ENCODE results near the gene RNF220.

RNF220 gene

GRCh38 chr1:44536357-44537209 is 131.5 kb downstream of the RNF220 start:
- Histone ChIP-seq H3K27ac (ENCODE audit: low read depth, low read length) (no peak overlapping the region), H3K36me3 (ENCODE audit: control insufficient read depth in 1 of 2, insufficient read depth in 2 of 2, low read length in 2 of 2) (no peaks in the 10 kb centered on the region), H3K9ac (ENCODE audit: low read depth in 1 of 2, low read length in 2 of 2) (no peak overlapping the region), H3K4me1 (ENCODE audit: control insufficient read depth in 1 of 2, insufficient read depth in 2 of 2, low read length in 2 of 2) (peaks cover 12 to 18% of the 10 kb centered on the region in 2 donors), H3K9me3 (ENCODE audit: control insufficient read depth in 1 of 2, low read length in 2 of 2) (no peaks in the 10 kb centered on the region), H3K4me3 (ENCODE audit: low read depth in 1 of 2, low read length in 2 of 2) (no peak overlapping the region), H3K27me3 (ENCODE audit: control insufficient read depth in 1 of 2, insufficient read depth in 2 of 2, low read length in 2 of 2) (no peaks in the 10 kb centered on the region)

GRCh38 chr1:44537538-44537937 is 132.5 kb downstream of the RNF220 start:
- H3K36me3 ChIP-seq (ENCODE audit: control insufficient read depth in 1 of 2, insufficient read depth in 2 of 2, low read length in 2 of 2) = no peaks in the 10 kb centered on the region

GRCh38 chr1:44537956-44538355 is 132.9 kb downstream of the RNF220 start:
- Histone ChIP-seq H3K9ac (ENCODE audit: low read depth in 1 of 2, low read length in 2 of 2) (no peak overlapping the region), H3K36me3 (ENCODE audit: control insufficient read depth in 1 of 2, insufficient read depth in 2 of 2, low read length in 2 of 2) (no peaks in the 10 kb centered on the region), H3K27ac (ENCODE audit: low read depth, low read length) (no peak overlapping the region), H3K9me3 (ENCODE audit: control insufficient read depth in 1 of 2, low read length in 2 of 2) (no peaks in the 10 kb centered on the region), H3K4me3 (ENCODE audit: low read depth in 1 of 2, low read length in 2 of 2) (peak overlapping the region in 1 of 2 donors; percentile 17), H3K27me3 (ENCODE audit: control insufficient read depth in 1 of 2, insufficient read depth in 2 of 2, low read length in 2 of 2) (no peaks in the 10 kb centered on the region), H3K4me1 (ENCODE audit: control insufficient read depth in 1 of 2, insufficient read depth in 2 of 2, low read length in 2 of 2) (peaks cover 7 to 10% of the 10 kb centered on the region in 2 donors)

More at GRCh38 chr1:44537538-44537937, 132.5 kb downstream of the RNF220 start:
- H3K9ac ChIP-seq (ENCODE audit: low read depth in 1 of 2, low read length in 2 of 2) = no peak overlapping the region
- H3K4me3 ChIP-seq (ENCODE audit: low read depth in 1 of 2, low read length in 2 of 2) = peak overlapping the region in 1 of 2 donors; percentile 17
- H3K9me3 ChIP-seq (ENCODE audit: control insufficient read depth in 1 of 2, low read length in 2 of 2) = no peaks in the 10 kb centered on the region
- no peak overlapping the region for H3K27ac ChIP-seq (ENCODE audit: low read depth, low read length)
- H3K4me1 ChIP-seq (ENCODE audit: control insufficient read depth in 1 of 2, insufficient read depth in 2 of 2, low read length in 2 of 2) = peaks cover 7 to 14% of the 10 kb centered on the region in 2 donors
- H3K27me3 ChIP-seq (ENCODE audit: control insufficient read depth in 1 of 2, insufficient read depth in 2 of 2, low read length in 2 of 2) = no peaks in the 10 kb centered on the region

DNA sequence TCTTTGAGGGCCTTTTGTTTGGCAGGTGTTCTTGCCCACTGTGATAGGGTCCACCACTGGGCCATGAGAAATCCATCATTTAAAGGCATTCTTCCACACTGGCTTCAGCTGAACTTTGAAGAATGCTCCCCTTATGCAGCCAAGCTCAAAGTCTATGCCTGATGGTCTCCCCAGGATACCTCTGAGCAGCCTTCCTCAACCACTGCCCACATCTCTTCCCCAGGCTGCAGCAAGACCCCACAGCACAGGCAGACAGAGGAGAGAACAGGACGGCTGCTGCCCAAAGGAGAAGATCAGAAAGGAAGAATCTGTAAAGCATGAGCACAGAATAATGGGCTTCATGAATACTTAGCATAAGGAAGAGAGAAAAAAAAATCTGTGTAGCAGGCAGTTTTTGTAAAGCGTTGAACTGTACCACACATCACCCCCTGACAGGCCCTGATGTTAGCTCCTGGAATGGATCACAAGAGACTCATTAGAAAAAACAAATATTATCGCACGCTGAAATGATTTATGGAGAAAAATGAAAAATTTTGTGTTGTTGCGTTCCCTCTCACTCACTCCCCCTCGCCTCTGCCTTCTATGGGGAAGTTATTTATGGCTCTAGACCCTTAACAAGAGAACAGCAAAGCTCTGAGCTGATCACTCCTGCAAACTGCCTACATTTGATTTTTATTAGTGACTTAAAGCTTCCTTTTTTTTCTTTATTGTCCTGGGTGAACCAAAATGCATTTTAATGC is 135.1 kb downstream of the RNF220 start:
- no peaks in the 10 kb centered on the region for H3K9me3 ChIP-seq (ENCODE audit: control insufficient read depth in 1 of 2, low read length in 2 of 2)
- peaks cover 7 to 9% of the 10 kb centered on the region in 2 donors for H3K4me1 ChIP-seq (ENCODE audit: control insufficient read depth in 1 of 2, insufficient read depth in 2 of 2, low read length in 2 of 2)
- H3K4me3 ChIP-seq (ENCODE audit: low read depth in 1 of 2, low read length in 2 of 2) = no peak overlapping the region
- no peak overlapping the region for H3K27ac ChIP-seq (ENCODE audit: low read depth, low read length)
- no peak overlapping the region for H3K9ac ChIP-seq (ENCODE audit: low read depth in 1 of 2, low read length in 2 of 2)
- peaks cover 0 to 3% of the 10 kb centered on the region in 2 donors for H3K27me3 ChIP-seq (ENCODE audit: control insufficient read depth in 1 of 2, insufficient read depth in 2 of 2, low read length in 2 of 2)
- no peaks in the 10 kb centered on the region for H3K36me3 ChIP-seq (ENCODE audit: control insufficient read depth in 1 of 2, insufficient read depth in 2 of 2, low read length in 2 of 2)

GRCh38 chr1:44542420-44543063 is 137.5 kb downstream of the RNF220 start:
- Histone ChIP-seq H3K9ac (ENCODE audit: low read depth in 1 of 2, low read length in 2 of 2) (no peak overlapping the region), H3K27me3 (ENCODE audit: control insufficient read depth in 1 of 2, insufficient read depth in 2 of 2, low read length in 2 of 2) (peaks cover 0 to 3% of the 10 kb centered on the region in 2 donors), H3K36me3 (ENCODE audit: control insufficient read depth in 1 of 2, insufficient read depth in 2 of 2, low read length in 2 of 2) (no peaks in the 10 kb centered on the region), H3K4me1 (ENCODE audit: control insufficient read depth in 1 of 2, insufficient read depth in 2 of 2, low read length in 2 of 2) (peaks cover 3 to 7% of the 10 kb centered on the region in 2 donors), H3K27ac (ENCODE audit: low read depth, low read length) (no peak overlapping the region), H3K9me3 (ENCODE audit: control insufficient read depth in 1 of 2, low read length in 2 of 2) (no peaks in the 10 kb centered on the region), H3K4me3 (ENCODE audit: low read depth in 1 of 2, low read length in 2 of 2) (no peak overlapping the region)

DNA sequence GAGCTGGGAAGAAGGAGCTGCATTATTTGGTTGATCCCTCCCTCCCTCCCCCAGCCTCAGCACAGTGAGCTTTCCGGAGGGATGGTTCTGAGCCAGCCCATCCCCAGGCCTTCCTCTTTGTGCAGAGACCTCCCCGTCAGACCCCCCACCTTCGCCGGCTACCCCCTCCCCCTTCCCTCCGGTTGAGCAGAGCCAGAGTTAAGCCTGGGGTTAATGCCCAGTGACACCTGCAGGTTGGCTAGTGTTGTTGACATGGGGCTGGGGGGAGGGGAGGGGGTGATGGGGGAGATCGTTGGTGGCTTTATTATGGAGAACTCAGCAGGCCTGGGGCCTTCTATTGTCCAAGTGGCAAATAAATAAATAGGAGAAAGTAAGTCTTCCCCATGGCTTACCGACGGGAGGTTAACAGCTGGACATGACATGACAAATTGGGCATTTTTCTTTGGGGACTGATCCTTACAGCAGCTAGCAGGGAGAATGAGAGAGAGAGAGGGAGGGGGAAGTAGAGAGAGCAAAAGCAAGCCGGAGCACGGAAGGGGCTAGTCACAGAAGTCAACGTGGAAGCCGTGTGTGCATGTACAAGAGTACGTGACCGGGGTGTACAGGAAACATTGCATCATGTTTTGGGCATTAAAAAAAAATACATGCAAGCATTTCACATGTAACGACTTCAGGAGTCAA is 138.1 kb downstream of the RNF220 start:
- H3K9me3 ChIP-seq (ENCODE audit: control insufficient read depth in 1 of 2, low read length in 2 of 2) = no peaks in the 10 kb centered on the region
- H3K9ac ChIP-seq (ENCODE audit: low read depth in 1 of 2, low read length in 2 of 2) = no peak overlapping the region
- H3K4me1 ChIP-seq (ENCODE audit: control insufficient read depth in 1 of 2, insufficient read depth in 2 of 2, low read length in 2 of 2) = peaks cover 0 to 5% of the 10 kb centered on the region in 2 donors
- H3K36me3 ChIP-seq (ENCODE audit: control insufficient read depth in 1 of 2, insufficient read depth in 2 of 2, low read length in 2 of 2) = no peaks in the 10 kb centered on the region
- no peak overlapping the region for H3K4me3 ChIP-seq (ENCODE audit: low read depth in 1 of 2, low read length in 2 of 2)
- H3K27ac ChIP-seq (ENCODE audit: low read depth, low read length) = no peak overlapping the region
- H3K27me3 ChIP-seq (ENCODE audit: control insufficient read depth in 1 of 2, insufficient read depth in 2 of 2, low read length in 2 of 2) = peaks cover 0 to 3% of the 10 kb centered on the region in 2 donors

DNA sequence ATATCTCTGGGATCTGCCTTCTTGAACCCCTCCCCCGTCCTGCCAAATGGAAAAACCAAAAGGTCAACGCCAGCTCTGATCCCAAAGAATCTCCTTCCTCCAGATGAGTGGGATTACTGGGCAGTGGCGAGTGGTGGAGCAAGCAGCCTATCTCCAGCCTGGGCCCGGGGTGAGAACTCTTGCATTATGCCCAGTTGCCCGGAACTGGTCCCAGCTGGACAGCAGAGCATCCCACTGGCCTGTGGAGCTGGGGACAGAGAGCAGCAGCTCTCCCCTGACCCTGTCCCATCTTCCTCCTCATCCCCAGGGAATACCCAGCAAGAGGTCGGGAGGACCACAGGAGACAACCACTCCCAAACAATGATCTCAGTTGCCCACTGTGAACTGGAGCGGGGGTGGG is 138.7 kb downstream of the RNF220 start:
- Histone ChIP-seq H3K27ac (ENCODE audit: low read depth, low read length) (no peak overlapping the region), H3K27me3 (ENCODE audit: control insufficient read depth in 1 of 2, insufficient read depth in 2 of 2, low read length in 2 of 2) (peaks cover 0 to 3% of the 10 kb centered on the region in 2 donors), H3K4me1 (ENCODE audit: control insufficient read depth in 1 of 2, insufficient read depth in 2 of 2, low read length in 2 of 2) (peaks cover 0 to 5% of the 10 kb centered on the region in 2 donors), H3K9me3 (ENCODE audit: control insufficient read depth in 1 of 2, low read length in 2 of 2) (no peaks in the 10 kb centered on the region), H3K36me3 (ENCODE audit: control insufficient read depth in 1 of 2, insufficient read depth in 2 of 2, low read length in 2 of 2) (no peaks in the 10 kb centered on the region), H3K4me3 (ENCODE audit: low read depth in 1 of 2, low read length in 2 of 2) (no peak overlapping the region), H3K9ac (ENCODE audit: low read depth in 1 of 2, low read length in 2 of 2) (no peak overlapping the region)

- H3K36me3 ChIP-seq (ENCODE audit: control insufficient read depth in 1 of 2, insufficient read depth in 2 of 2, low read length in 2 of 2) = no peaks in the 10 kb centered on the region
- peaks cover 0 to 3% of the 10 kb centered on the region in 2 donors for H3K27me3 ChIP-seq (ENCODE audit: control insufficient read depth in 1 of 2, insufficient read depth in 2 of 2, low read length in 2 of 2)
- H3K4me1 ChIP-seq (ENCODE audit: control insufficient read depth in 1 of 2, insufficient read depth in 2 of 2, low read length in 2 of 2) = peaks cover 0 to 5% of the 10 kb centered on the region in 2 donors
- no peak overlapping the region for H3K9ac ChIP-seq (ENCODE audit: low read depth in 1 of 2, low read length in 2 of 2)
- H3K4me3 ChIP-seq (ENCODE audit: low read depth in 1 of 2, low read length in 2 of 2) = no peak overlapping the region
- H3K27ac ChIP-seq (ENCODE audit: low read depth, low read length) = no peak overlapping the region
- H3K9me3 ChIP-seq (ENCODE audit: control insufficient read depth in 1 of 2, low read length in 2 of 2) = no peaks in the 10 kb centered on the region
These were observed 139.9 kb downstream of the RNF220 start for GRCh38 chr1:44544960-44545359.

- H3K4me3 ChIP-seq (ENCODE audit: low read depth in 1 of 2, low read length in 2 of 2) = no peak overlapping the region
- no peak overlapping the region for H3K27ac ChIP-seq (ENCODE audit: low read depth, low read length)
- peaks cover 0 to 3% of the 10 kb centered on the region in 2 donors for H3K27me3 ChIP-seq (ENCODE audit: control insufficient read depth in 1 of 2, insufficient read depth in 2 of 2, low read length in 2 of 2)
- no peaks in the 10 kb centered on the region for H3K36me3 ChIP-seq (ENCODE audit: control insufficient read depth in 1 of 2, insufficient read depth in 2 of 2, low read length in 2 of 2)
- no peaks in the 10 kb centered on the region for H3K9me3 ChIP-seq (ENCODE audit: control insufficient read depth in 1 of 2, low read length in 2 of 2)
- H3K9ac ChIP-seq (ENCODE audit: low read depth in 1 of 2, low read length in 2 of 2) = no peak overlapping the region
- H3K4me1 ChIP-seq (ENCODE audit: control insufficient read depth in 1 of 2, insufficient read depth in 2 of 2, low read length in 2 of 2) = peaks cover 0 to 5% of the 10 kb centered on the region in 2 donors
These were observed 140.9 kb downstream of the RNF220 start for GRCh38 chr1:44545961-44546360.

Data from duodenal mucosa (tissue), 2 donors.